ENCODE results near the gene KPNA4.

KPNA4 gene

DNA sequence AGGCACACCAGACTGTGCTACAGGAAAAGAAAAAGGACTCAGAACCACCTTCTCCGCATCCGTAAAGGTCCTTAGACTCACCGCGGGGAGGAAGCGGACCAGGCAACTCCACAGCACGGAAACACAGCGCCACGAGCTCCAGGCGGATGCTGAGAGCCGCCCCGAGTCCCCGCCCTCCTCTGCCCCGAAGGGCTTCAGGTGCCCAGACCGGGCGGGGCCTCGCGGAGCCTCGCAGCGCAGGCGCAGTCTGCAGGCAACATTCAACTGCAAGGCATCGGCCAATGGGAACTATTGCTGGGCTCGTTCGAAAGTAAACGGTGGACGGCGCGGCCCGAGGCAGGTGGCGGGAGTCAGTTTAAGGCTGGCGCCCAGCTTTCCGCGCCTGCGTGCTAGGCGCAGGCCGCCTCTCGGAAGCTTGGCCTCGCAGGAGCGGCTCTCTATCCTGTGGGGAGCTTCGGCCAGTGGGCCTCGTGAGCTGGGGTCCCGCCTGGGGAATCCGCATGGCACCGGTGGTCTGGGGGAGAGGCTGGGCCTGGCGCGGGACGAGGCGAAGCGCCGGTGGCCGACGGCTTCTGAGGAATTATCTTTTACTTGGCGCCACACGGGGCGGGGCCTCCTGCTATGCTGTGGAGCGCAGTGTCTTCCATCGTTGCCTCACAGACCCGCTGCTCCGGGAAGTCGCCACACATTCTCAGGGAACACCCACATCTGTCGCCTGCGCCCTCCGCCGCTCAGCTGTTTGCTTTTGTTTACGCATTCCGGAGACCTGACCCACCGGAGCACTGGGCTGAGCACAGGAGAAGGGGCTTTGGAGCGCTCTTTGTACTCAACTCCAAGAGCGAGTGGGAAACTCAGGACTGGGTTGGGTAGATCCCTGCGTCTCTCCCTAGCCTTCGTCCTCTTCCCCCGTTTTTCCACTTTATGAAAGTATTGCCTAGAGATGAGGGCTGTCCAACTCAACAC lies 115.5 kb downstream of the KPNA4 start, which contains the start of gene TRIM59:
Gene TRIM59, minus strand, starts transcription at position 151 of the 963 bp plus-strand sequence. CDS start 10,603 bp downstream, outside the sequence.
- DNase-seq (ENCODE audit: low spot score), result peak; percentile 79

DNA sequence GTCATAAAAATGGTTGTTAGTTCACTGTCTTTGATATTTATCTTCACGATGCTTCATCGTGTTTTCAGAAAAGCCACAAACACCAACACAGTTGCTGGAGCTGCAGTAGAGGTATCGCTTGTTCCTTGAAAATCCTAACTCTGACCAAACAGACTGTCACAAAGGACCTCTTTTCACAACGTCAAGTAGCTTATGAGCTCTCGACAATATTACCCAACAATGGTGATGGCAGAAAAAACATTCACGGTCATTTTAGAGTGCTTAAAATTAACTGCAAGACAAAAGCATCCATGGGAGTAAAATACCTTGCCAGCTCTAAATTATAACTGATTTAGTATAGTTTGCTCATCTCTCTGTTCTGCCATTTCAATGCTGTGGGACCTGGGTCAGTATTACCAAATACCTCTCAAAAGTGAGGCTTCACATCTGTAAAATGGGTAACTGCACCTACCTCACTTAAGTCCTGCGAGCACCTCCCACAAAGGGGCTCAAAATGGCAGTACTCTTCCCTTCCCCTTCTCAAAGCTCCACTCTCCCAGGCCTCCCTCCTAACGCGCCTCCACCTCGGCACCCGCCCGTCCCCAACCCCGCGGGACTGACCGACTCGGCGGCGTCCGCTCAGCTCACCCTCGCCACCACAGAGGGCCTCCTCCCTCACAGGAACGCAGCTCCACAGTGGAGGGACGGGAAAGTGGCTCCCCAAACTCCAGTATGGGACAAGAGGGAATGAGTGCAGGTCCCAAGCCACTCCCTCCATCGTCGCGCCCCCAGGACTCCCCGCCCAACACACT lies 116.3 kb downstream of the KPNA4 start:
- DNase-seq (ENCODE audit: low spot score), result peak; percentile 75

DNA sequence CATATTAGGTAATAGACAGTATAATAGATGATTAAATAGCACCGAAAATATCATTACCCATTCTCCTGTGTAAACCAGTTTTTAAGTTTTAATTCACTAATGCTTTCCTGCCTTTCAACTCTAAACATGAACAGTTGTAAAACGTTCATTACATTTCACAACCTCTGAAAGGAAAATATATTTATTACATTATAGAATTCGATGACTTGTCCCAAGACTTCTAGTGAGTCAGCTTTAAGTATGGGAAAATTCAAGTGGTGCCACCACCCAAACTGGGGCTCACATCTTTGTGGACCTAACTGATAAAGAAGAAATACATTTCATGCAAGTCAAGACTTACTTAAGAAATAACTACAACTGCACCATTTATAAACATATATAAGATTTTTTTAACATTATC lies 117.8 kb downstream of the KPNA4 start:
- no peak for DNase-seq (ENCODE audit: low spot score)

DNA sequence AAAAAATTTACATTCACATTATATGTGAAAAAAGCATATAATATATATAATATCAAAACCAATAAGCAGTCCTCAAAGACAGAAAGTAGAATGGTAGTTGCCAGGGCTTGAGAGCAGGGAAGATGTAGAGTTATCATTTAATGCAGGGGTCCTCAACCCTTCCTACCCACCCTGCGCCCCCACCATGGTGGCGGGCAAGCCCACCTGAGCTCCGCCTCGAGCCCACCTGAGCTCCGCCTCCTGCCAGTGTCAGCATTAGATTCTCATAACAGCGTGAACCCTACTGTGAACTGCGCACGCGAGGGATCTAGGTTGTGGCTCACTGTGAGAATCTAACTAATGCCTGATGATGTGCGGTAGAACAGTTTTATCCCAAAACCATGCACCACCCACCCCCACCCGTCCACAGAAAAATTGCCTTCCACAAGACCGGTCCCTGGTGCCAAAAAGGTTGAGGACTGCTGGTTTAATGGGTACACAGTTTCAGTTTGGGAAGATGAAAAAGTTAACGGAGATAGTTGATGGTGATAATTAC lies 118.8 kb downstream of the KPNA4 start:
- no peak for DNase-seq (ENCODE audit: low spot score)

DNA sequence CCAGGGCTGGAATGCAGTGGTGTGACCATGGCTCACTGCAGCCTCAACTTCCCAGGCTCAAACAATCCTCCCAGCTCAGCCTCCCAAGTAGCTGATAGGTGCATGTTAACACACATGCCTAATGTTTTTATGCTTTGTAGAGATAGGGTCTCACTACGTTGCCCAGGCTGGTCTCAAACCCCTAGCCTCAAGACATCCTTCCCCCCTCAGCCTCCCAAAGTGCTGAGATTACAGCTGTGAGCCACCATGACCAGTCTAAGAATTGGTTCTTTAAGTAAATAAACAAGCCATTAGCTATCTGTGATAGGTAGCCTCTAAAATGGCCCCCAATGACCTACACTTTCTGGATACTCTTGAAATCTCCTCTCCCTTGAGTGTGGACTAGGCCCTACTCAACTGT lies 119.5 kb downstream of the KPNA4 start:
- DNase-seq (ENCODE audit: low spot score), result no peak

Measured in pons (tissue), 1 donor.